HT-29 (cell line): ENCODE measurements around the gene LHX5. TPM values are rescaled to one million over a fixed set of nuclear protein-coding genes. Genes with fewer than 3 reads are reported as not detected.
A peak's percentile ranks its signal among the peaks of the same experiment; 100 is the strongest.

ENCODE experiments used
- DNase-seq: peaks from one replicate; pipeline ENCODE4 v3.0.0-alpha.2; 2015; ENCODE audit warnings: low spot score
- total RNA-seq: library from RNA; depleted of rRNA; stranded (reverse); fragments of >200 nt; shearing (Covaris generic); gene quantifications from 2 replicates; pipeline ENCODE4 v1.2.3, GENCODE V29; 2014

The LHX5 gene
- total RNA-seq, 1 experiment from 2014 or later, result not detected

DNA sequence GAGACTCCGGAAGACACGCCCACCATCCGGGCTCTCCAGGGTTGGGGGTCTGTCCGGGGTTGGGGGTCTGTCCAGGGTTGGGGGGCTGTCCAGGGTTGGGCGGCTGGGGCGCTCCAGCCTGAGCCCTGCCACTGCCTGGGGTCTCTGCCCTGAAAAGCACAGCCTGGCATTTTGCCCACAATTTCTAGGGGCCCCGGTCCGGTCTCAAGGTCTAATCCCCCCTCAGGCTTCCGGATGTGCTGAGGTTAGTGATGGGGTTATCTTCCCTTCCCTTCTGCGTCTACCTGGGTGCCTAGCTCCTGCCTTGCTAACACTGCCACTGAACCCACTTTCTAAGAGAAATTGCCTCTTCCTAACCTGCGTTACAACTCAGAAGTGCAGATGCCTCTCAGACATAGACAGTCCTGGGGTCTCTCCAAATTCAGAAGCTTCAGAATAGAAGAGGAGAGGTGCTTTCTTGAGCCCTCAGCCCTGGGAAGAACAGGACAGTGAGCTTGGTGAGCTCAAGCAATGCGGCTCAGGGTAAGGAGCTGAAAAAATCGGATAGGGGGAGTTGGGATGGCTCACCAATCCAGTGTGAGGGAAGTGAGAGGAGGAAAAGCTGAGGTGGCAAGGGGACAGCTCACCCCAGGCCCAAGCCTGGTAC is 5.7 kb downstream of the LHX5 start:
- DNase-seq, result no peak

DNA sequence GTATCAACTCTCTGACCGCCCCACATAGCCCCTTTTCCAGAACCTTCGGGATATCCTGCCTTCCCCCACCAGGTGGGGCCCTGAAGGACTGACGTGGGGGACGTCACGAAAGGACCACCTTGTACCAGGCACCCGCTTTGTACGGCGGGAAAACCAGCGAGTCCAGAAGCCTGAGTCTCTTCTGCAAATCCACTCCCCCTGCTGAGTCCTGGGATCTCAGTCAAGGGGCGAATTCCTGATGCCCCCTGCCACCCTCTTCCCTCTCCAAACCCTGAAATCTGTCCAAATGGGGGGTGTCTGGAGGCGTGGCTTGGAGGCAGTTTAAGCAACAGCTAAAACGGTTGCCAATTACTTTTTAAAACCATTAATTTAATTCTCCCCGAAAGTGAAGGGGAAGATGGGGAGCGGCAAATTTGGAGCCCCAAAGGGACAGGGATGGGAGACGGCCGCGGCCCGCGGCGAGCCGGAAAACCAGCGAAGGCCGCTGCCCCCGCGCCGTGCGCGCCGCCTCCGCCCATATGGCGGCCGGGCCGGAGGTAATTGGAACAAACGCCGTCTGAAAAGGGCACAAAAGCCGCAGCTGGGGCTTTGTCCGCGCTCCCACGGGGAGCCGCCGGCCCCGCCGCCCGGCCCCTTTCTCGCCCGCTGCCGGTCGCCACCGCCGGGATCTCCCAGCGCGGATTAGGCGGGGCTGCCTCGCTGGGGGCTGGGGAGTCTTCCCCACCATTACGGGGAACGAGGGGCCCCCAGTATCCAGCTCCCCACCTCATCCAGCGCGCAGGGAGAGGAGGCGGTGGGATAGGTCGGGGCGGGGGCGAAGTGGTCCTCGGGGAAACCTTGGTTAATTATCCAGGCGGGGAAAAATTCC is 6.6 kb downstream of the LHX5 start:
- no peak for DNase-seq

DNA sequence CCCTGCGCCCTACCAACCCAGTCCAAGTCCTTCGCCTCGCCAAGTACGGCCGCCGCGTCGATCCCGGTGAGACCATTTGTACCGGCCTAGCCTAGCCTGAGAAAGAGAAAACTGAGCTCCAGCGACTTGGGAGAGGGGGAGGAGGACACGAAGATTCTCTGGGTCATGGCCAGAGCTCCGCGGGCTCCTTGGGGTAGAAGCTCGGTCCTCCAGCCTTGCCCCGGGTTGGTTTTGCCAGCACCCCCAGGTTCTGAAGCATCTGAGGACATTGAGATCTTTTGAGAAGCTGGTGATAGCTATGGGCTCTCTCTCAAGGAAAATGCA is 7.3 kb downstream of the LHX5 start:
- no peak for DNase-seq

DNA sequence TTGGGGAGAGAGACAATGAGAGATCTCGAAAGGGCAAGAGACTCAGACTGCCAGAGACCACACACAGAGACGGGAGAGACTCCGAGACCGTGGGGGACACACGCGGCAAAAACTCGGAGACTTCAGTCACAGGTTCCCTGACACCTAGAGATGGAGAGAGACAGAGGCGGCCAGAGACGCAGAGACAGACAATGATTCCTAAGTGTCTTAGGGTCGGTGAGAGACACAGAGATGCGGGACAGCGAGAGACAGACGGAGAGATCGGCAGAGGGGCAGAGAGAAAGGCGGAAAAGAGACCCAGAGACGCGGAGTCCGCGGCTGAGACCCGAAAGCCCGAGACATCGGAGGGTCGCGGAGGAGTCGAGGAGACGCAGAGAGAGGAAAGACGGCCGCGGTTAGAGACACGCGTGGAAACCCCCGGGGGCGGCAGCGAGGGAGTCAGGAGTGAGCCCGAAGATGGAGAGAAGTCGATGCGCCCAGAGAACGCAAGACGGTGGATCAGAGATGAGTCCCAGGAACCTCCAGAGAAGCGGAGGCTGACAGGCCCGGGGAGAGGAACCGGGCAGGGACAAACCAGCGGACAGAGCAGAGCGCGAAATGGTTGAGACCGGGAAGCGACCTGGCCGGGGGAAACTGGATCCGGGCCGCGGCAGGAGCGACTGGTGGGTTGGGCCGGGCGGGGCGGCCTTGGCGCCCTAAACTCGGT is 7.8 kb downstream of the LHX5 start:
- DNase-seq, result no peak

DNA sequence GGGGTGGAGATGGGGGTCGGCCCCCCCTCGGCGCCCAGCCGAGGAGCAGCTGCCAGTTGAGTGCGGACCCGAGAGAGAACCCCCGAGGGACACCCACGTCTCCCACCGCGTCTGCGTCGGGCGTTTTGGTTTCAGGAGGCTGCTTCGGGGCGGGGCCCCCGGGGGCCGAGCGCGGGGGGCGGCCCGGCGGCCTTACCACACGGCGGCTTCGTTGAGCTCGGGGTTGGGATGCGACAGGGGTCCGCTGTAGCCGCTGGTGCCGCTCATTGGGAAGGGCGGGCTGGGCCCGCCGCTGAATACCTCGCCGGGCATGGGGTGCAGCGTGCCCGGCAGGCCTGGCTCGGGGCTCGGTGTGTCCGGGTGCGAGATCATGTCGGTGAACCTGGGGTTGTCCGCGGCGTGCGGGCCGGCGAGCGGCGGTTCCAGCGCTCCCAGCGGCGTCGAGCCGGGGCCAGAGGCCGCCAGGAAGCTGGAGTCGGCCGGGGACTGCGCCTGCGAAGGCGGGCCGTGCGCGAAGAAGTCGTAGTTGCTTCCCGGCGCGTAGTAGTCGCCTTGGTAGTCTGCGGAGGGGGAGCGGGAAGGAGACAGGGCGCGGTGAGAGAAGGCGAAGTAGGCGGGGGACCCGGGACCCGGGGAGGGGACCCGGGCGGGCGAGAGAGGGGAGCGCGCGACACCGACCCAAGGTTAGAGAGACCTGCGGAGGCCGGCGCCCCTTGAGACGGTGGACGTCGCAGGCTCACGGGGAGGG is 8.5 kb downstream of the LHX5 start:
- DNase-seq, result no peak

DNA sequence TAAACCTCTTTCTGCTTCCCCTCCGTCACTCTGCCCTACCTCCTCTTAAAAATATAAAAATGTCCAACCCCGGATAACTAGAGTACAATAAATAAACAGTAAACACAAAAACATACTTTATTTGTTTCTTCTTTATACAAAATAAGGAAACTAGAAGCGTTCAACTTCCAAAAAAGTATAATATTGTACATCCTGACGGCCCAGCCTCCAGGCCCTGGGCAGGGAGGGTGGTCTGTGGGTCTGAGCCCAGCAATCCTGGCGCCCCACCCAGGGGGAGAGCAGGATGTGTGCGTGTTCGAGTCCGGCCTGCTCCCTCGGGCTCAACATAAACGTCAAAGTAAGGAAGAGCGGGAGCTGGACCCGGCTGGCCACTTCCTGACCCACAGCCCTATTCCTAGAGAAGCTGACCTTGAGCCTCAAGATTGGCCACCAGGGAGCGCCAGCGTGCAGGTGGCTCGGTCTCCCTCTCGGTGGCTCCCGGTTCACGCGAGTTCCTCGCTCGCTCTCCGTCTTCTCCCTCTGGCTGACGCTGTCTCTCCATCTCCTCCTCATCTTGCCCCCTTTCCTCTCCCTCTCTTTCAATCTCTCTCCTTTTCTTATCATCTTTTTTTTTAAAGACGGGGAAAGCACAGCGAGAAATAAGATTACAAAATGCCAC is 9.4 kb downstream of the LHX5 start:
- DNase-seq, result peak; percentile 78

DNA sequence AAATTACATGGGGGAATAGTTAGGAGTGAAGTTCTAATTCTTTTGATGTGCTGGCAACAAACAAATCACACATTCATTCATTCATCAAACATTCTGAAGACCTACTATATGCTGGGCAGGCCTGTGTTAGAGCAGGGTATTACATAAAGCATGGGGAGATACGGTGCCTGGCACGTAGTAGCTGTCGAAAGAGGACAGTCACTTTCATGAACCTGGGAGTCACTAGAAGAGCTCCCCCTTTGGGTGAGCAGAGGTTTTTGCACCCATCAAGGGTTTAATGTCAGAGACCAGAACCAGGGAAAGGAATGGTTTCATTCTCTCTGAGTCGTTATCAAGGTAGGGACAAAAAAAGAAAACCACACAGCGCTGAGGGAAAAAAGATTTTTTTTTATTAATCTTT is 10.0 kb downstream of the LHX5 start:
- peak; percentile 37 for DNase-seq

DNA sequence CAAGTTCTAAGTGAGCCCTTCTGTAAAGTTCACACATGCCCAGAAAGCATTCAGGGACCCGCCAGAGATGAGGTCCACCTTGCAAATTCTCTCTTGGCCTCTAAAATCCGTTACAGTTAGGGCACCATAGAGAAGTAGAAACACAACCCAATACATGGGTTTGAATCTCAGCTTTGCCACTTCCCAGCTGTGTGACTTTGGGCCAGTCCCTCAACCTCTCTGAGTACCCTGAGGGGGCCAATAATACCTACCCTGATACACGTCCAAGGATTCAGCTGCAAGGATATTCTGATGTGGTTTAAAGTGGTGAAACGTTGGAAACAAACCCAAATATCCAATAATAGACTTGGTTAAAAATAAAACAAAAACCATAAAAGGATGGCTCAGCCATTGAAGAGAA is 11.7 kb downstream of the LHX5 start:
- no peak for DNase-seq

DNA sequence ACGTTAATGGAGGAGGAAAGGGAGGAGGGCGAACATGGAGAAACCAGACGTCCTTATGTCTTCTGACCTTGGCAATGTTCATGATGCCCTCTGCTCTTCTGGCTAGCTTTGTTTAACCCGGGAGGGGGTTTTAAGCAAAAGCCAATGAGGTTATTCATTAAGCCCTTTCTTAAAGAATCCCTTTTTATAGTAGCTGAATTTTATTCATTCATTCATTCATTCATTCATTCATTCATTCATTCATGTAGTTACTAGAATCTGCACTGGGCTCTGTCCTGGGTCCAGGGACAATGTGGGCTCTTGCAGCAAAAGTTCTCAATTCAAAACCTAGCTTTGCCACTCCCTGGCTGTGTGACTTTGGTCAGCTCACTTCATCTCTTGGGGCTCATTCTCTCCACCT is 14.0 kb downstream of the LHX5 start:
- no peak for DNase-seq

DNA sequence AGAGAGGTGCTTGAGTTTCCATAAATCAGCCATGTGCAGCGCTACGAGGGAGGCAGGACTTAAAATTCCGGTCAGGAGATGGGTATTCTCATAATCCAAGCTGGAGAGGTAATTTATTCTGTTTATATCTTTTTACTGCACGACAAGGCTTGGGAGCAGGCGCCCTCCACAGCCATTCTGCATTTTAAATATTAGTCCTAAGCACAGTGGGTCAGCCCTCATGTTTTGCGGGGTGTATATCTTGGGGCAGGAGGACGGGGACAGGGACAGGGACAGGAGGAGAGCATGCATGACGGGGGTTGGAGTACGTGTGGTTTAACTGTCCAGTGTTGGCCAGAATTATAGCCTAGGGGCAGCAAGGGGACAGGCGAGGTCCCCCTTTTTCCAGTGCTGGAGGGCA is 14.5 kb downstream of the LHX5 start:
- DNase-seq, result no peak

DNA sequence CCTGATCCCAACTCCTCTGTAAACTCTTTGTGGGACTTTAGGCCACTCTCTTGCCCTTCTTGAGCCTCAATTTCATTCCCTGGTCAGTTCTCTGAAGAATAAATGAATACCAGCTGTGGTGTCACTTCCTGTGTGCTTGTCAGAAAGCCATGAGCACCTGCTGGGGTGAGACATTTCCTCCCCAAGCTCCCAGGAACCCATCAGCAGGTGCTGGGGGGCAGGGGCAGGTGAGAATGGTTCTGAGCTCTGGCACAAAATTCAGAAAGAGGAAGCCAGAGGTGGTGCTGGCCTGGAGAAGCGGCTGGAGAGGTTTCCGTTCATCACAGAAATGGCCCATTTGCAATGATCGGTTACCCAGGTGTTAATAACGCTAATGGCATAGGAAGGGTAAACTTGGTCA is 14.9 kb downstream of the LHX5 start:
- no peak for DNase-seq

DNA sequence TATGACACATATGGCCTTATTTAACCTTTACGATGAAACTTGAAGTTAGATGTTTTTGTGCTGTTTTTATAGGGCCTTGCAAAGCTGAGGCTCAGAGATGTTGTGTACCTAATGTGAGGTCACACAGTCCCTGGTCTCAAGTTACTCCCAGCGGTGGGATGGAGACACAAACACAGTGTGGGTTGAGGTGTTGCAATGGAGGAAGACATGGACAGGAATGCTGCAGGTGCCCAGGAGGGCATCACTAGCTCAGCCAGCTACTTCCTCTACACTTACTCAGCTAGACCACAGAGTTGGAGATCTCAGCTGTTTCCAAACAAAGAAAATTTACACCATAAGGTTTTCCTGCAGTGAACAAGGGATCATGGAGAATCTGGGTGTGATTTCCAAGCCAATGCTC is 15.5 kb downstream of the LHX5 start:
- no peak for DNase-seq

DNA sequence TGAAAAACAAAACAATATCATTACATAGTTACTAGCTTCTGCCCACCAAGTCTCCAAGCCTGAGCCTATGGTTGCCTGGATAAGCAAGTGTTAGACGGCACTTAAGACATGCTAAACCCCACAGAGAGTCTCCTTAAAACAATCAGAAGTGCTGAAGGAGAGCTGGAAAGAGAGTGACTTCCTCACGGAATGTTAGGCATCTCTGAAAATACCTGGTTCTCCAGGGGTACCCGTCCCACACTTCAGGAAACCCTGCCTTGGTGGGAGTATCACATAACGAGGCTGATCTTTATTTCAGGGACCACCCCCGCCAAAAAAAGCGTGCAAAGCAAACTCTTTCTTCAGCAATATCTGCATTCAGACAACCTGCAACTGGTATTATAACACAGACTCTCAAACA is 18.3 kb downstream of the LHX5 start:
- DNase-seq, result no peak

DNA sequence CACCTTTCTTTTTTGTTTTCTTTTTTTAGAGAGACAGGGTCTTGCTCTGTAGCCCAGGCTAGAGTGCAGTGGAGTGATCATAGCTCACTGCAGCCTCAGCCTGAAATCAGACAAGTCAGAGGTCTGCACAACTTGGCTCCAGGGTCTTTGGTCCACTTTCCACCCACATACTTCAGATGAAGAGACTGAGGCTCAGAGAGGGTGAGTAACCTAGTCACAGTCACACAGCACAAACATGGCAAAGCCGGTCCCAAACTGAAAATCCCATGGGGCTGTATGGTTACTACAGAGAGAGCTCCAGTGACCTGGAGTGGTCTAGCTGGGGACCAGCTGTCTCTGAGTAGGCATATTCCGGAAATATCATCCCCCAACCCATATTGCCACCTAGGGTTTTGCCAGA is 19.2 kb downstream of the LHX5 start:
- no peak for DNase-seq

DNA sequence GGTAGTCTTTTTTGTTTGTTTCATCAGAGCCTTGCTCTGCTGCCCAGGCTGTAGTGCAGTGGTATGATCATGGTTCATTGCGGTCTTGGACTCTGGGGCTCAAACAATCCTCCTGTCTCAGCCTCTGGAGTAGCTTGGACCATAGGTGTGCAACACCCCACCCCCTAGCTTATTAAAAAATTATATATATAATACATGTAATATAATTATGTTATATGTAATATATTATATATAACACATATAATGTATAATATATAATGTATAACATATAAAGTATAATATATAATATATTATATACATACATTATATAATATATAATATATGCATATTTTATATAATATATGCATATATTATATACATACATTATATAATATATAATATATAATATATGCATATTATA is 21.8 kb downstream of the LHX5 start:
- no peak for DNase-seq

DNA sequence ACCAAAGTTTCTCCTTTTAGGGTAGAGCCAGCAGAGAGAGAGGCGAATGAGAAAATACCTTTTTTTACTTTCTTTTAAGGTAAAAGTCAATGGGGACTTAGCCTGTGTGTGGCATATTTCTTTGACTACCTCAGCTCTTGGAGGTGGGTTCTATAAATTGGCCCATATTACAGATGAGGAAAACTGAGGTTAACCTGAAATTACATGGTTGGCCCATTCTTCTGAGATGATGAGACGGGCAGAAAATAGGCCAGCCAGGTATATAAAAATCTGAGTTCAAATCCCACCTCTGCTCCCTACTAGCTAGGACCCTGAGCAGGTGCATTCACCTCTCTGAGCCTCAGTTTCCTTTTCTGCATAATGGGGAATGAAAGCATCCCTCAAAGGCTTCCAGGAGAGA is 22.4 kb downstream of the LHX5 start:
- no peak for DNase-seq

DNA sequence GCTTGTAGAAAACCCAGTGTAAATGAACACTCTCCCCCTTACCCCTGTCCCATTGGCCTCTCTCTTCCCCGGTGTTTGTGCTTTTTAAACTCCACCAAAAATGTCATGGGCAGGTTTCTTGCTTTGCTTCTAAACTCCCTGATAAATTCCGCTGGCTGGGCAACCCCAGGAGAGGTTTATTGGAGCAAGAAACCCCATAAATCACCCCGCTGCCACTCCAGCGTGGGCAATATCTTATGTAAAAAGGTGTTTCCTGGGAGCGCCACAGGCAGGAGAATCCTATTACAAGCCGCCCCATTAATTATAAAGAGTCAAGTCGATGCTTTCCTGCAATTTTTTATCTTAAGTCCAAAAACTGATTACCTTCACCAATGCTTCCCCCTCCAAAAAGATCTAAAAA is 22.8 kb downstream of the LHX5 start:
- DNase-seq, result no peak

DNA sequence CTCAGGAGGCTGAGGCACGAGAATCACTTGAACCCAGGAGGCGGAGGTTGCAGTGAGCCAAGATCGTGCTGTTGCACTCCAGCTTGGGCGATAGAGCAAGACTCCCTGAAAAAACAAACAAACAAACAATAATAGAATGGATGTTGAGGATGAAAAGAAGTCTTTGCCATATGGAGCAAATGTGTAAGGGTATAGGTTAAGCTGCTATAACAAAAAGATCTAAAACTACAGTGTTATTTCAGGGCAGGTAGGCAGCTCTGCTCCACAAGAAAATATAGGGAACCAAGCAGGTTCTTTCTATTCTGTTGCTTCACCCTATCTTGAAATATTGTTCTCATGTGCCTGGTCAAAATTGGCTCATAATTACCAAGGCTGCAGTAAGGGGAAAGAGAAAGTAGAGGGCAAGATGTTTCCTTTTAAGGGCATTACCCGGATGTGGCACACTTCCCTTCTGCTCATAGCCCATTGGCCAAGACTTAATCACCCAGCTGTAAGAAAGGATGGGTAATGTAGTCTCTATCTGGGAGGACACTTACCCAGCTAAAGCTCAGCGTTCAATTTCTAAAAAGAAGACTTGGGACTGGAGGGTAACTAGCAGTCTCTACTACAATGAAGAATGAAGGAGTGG is 26.0 kb downstream of the LHX5 start:
- no peak for DNase-seq

DNA sequence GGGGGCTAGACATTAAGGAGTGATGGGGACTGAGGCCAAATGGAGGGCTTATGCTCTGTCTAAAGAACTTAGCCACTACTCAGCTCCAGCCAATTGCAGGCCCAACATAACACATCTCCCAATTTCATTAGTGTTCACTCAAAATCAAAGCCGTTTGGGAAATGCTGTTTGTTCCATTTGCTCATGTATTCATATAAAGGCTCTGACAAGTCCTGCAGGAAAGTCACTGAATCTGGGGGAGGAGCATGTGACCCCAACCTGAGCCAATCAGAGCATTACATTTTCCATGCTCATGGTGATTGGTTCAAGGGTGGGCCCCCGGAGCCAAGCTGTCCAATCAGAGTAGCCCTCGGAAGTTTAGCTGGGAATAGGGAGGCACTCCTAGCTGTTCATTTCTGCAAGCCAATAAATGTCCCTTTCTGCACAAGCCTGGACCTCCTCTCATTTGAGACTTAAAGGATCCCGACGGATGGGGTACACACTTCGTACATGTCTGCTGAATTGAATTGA is 28.6 kb downstream of the LHX5 start:
- no peak for DNase-seq

DNA sequence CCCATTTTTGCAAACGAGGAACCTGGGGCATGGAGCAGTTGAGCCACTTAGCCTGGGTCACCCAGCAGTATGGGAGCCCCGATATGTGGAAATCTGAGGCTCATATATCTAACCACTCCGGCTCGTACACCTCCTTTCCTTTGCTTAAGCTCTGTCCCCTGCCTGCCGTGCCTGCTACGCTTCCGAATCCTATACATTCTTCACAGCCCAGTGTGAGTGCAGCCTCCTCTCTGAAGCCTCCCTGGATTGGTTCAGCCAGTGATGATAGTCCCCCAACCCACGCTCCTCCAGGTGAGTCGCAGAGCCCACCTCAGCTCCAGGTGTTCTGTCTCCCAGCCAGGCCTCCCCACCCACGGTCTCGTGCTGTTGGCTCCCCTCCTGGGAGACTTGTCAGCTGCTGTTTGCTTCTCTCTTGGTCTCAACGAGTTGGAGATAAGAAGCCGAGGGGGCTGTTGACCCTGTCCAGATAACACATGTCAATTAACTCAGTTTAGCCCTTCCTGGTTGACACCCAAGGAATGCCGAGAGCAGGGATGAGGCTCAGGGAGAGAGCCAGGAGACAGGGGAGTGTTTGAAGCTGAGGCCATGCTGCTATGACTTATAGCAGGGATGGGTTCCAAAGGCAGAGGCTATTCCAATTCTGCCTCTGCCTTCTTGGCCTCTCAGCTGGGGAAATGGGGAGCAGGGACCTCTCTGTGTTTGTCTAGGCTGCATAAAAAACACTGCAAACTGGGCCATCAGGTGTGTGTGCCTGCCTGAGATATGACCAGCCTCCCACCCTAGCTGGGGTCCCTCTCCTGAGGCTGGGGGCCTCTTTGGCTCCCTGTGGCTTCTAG is 30.5 kb downstream of the LHX5 start:
- DNase-seq, result no peak
